K562 (cell line): Measurements from ENCODE around the gene TRMT10B. TPM values are rescaled to one million over a fixed set of nuclear protein-coding genes. Genes with fewer than 3 reads are reported as not detected.

Source experiments
- ATAC-seq: fragments of 200-7000 bp; cut with Tn5 transposase; 3 replicates; pipeline ENCODE4 v1.9.1; 2020; ENCODE audit warnings: moderate library complexity
- BruUV-seq: library from RNA; stranded (reverse); fragments of 400-500 nt; replicated peaks from 2 replicates; lab custom pipeline; 2021; lab: Mats Ljungman, UMichigan
- CTCF ChIA-PET: fragments of 300-600 bp; formaldehyde crosslinking; extraction: SDS; loops from one replicate; lab custom pipeline; 2021; ENCODE audit warnings: low intra/inter-chr PET ratio; lab: Yijun Ruan, JAX
- POLR2A ChIA-PET: fragments of 300-600, 350-650 bp; sonication (Branson Sonifier 250); formaldehyde crosslinking; extraction: SDS; loops from one replicate; lab custom pipeline; 2021; ENCODE audit warnings: antibody characterized with exemption, inconsistent platforms; lab: Yijun Ruan, JAX
- DNase-seq, 4 experiments: peaks; one replicate each; pipeline versions ENCODE4 v3.0.0 to v3.0.0-alpha.2; 2011 to 2018; ENCODE audit warnings: low spot score in 3 of 4, mixed read lengths in 3 of 4; ENCODE audit errors: extremely low read depth in 1 of 4
- FAIRE-seq: peaks from 2 replicates; lab custom pipeline; 2011; peaks lifted over from hg19 to GRCh38; lab: Jason Lieb, UNC
- H2AFZ ChIP-seq: 2 replicates; pipeline ENCODE4 v1.6.0; 2011; ENCODE audit warnings: low read depth, low read length, control low read depth, inconsistent platforms
- H3K27ac ChIP-seq: fragments of 200-600 bp; 3 replicates; pipeline ENCODE4 v1.8.0; 2011; ENCODE audit warnings: low read depth, mild to moderate bottlenecking, control low read depth, inconsistent platforms, low read length, moderate library complexity, mixed read lengths; ENCODE audit errors: extremely low read depth
- H3K27me3 ChIP-seq, 2 experiments: fragments of 300-600 bp in 1 of 2; 2 replicates in 1 of 2; 3 replicates in 1 of 2; pipeline versions ENCODE4 v1.6.0 to v1.8.0; 2011; ENCODE audit warnings: inconsistent platforms in 2 of 2, low read length in 2 of 2, mild to moderate bottlenecking in 1 of 2, mixed read lengths in 1 of 2, moderate library complexity in 1 of 2; ENCODE audit not compliant: control insufficient read depth in 2 of 2, insufficient read depth in 2 of 2
- H3K36me3 ChIP-seq: fragments of 300-600 bp; 3 replicates; pipeline ENCODE4 v1.8.0; 2011; ENCODE audit warnings: mild to moderate bottlenecking, low read length, inconsistent platforms; ENCODE audit not compliant: control insufficient read depth, insufficient read depth
- H3K4me1 ChIP-seq, 2 experiments: fragments of 200-600 bp in 1 of 2; replicated peaks in 1 of 2; 2 replicates in 1 of 2; 3 replicates in 1 of 2; pipeline versions ENCODE4 v1.5.1 to v1.8.0; 2011; ENCODE audit warnings: inconsistent platforms in 2 of 2, low read length in 2 of 2, mild to moderate bottlenecking in 1 of 2, mixed read lengths in 1 of 2, moderate library complexity in 1 of 2; ENCODE audit not compliant: control insufficient read depth in 2 of 2, insufficient read depth in 2 of 2
- H3K4me2 ChIP-seq: 2 replicates; pipeline ENCODE4 v1.6.1; 2011; ENCODE audit warnings: low read length, control low read depth, inconsistent platforms, mixed read lengths; ENCODE audit not compliant: insufficient read depth
- H3K4me3 ChIP-seq: fragments of 200-600 bp; sonication (generic), shearing (Covaris generic); 2 replicates; pipeline ENCODE4 v1.5.1; 2016; ENCODE audit warnings: control low read depth, inconsistent platforms
- H3K79me2 ChIP-seq: fragments of 200-600 bp; 3 replicates; pipeline ENCODE4 v1.8.0; 2011; ENCODE audit warnings: low read length, inconsistent platforms; ENCODE audit not compliant: control insufficient read depth, insufficient read depth
- H3K9ac ChIP-seq, 2 experiments: 2 replicates each; pipeline versions ENCODE4 v1.6.0 to v1.6.1; 2011; ENCODE audit warnings: low read depth in 2 of 2, low read length in 2 of 2, control low read depth in 1 of 2, inconsistent platforms in 1 of 2, mild to moderate bottlenecking in 1 of 2, mixed read lengths in 1 of 2; ENCODE audit not compliant: insufficient read depth in 1 of 2
- H3K9me1 ChIP-seq: one replicate; pipeline ENCODE4 v1.6.0; 2011; ENCODE audit warnings: inconsistent platforms, mild to moderate bottlenecking, low read length, moderate library complexity; ENCODE audit not compliant: control insufficient read depth, insufficient read depth
- H3K9me3 ChIP-seq: replicated peaks from 2 replicates; pipeline ENCODE4 v1.5.1; 2011; ENCODE audit warnings: low read depth, low read length, inconsistent platforms; ENCODE audit not compliant: control insufficient read depth, insufficient read depth
- H4K20me1 ChIP-seq: replicated peaks from 2 replicates; pipeline ENCODE4 v1.6.1; 2011; ENCODE audit warnings: low read length, inconsistent platforms, mixed read lengths; ENCODE audit not compliant: control insufficient read depth, insufficient read depth
- CHCHD3 ChIP-seq: fragments of 250-450 bp; sonication (Bioruptor Pico); IDR thresholded peaks from 2 replicates; pipeline ENCODE4 v2.1.2; 2022; ENCODE audit warnings: mild to moderate bottlenecking
- CREBBP ChIP-seq: IDR thresholded peaks from one replicate; pipeline ENCODE4 v1.6.1; 2012; ENCODE audit warnings: low read depth, mild to moderate bottlenecking, control low read depth, inconsistent platforms, low read length
- FOXA3 ChIP-seq, 2 experiments: fragments of 450-650 bp in 1 of 2; sonication (generic) in 1 of 2; formaldehyde crosslinking; IDR thresholded peaks in 1 of 2; conservative IDR thresholded peaks in 1 of 2; 2 replicates each; pipeline versions ENCODE4 v1.4.0 to v1.8.0; 2020 to 2022; ENCODE audit warnings: mild to moderate bottlenecking in 2 of 2, missing genetic modification reagents in 1 of 2
- NCOA2 ChIP-seq, 2 experiments: fragments of 450-650 bp; IDR thresholded peaks; 2 replicates each; pipeline ENCODE4 v1.6.1; 2018; ENCODE audit warnings: mild to moderate bottlenecking in 2 of 2, moderate library complexity in 1 of 2; ENCODE audit not compliant: partially characterized antibody in 2 of 2
- NEUROD1 ChIP-seq: fragments of 150-350 bp; IDR thresholded peaks from 2 replicates; pipeline ENCODE4 v1.6.1; 2014; ENCODE audit warnings: borderline replicate concordance, low read length, low read depth; ENCODE audit not compliant: partially characterized antibody
- NR2C2 ChIP-seq, 2 experiments: fragments of 200-800 bp in 1 of 2; sonication (Bioruptor generic) in 1 of 2; sonication (generic) in 1 of 2; formaldehyde crosslinking in 1 of 2; IDR thresholded peaks; 2 replicates each; pipeline versions ENCODE4 v1.6.1 to v1.8.0; 2016 to 2022; ENCODE audit warnings: mild to moderate bottlenecking in 1 of 2, missing compliant biosample characterization in 1 of 2, missing genetic modification characterization in 1 of 2, missing genetic modification reagents in 1 of 2
- POLR2B ChIP-seq: fragments of 450-650 bp; IDR thresholded peaks from 2 replicates; pipeline ENCODE4 v1.6.1; 2018; ENCODE audit warnings: low read depth; ENCODE audit not compliant: partially characterized antibody
- SMARCA5 ChIP-seq: fragments of 450-650 bp; IDR thresholded peaks from 2 replicates; pipeline ENCODE4 v1.6.1; 2016
- ZBTB17 ChIP-seq: fragments of 450-650 bp; formaldehyde crosslinking; IDR thresholded peaks from 2 replicates; pipeline ENCODE4 v1.4.0; 2020; ENCODE audit warnings: mild to moderate bottlenecking
- ZFPM2 ChIP-seq: fragments of 250-450 bp; sonication (Bioruptor Pico); IDR thresholded peaks from 2 replicates; pipeline ENCODE4 v1.5.1; 2022; ENCODE audit warnings: mild to moderate bottlenecking
- ZKSCAN8 ChIP-seq: fragments of 200-800 bp; sonication (Bioruptor generic); IDR thresholded peaks from 2 replicates; pipeline ENCODE4 v1.6.1; 2016; ENCODE audit warnings: missing genetic modification characterization, missing compliant biosample characterization
- ZNF316 ChIP-seq: fragments of 450-650 bp; IDR thresholded peaks from 2 replicates; pipeline ENCODE4 v1.6.1; 2016
- WGBS: fragments of 100-300 bp; shearing (Covaris generic); methylation state at CpG from one replicate; pipeline ENCODE4 v1.1.6; 2016; ENCODE audit warnings: low coverage, mixed read lengths; ENCODE audit not compliant: insufficient coverage; ENCODE audit errors: missing lambda C conversion rate; 5-methylcytosine and 5-hydroxymethylcytosine counted together
- in situ Hi-C: fragments of 300-500 bp; cut with MboI; formaldehyde crosslinking; loops from 4 replicates; pipeline ENCODE4 v1.15.0; 2018; ENCODE audit warnings: inconsistent platforms, mixed read lengths
- intact Hi-C: fragments of 100-400 bp; cut with micrococcal nuclease; formaldehyde crosslinking; loops from 2 replicates; pipeline ENCODE4 v1.14.2; 2022
- polyA plus RNA-seq, 8 experiments: library from polyadenylated mRNA; depleted of rRNA in 4 of 8; stranded (reverse) in 5 of 8; unstranded in 3 of 8; fragments of >200 nt; fragmentation: Nextera tagmentation in 2 of 8; fragmentation: Illumina TruSeq in 1 of 8; extraction: Ambion mirVana in 2 of 8; extraction: Trizol in 1 of 8; gene quantifications; 2 replicates each; pipeline versions ENCODE4 v1.2.1 to v1.2.3, GENCODE V29; 2011 to 2014; ENCODE audit warnings: inconsistent platforms in 1 of 8, missing spikeins in 1 of 8
- total RNA-seq, 7 experiments: library from RNA; depleted of rRNA in 6 of 7; stranded (reverse); fragments of >200 nt in 6 of 7; fragmentation: Illumina TruSeq in 2 of 7; extraction: Trizol in 2 of 7; gene quantifications; 2 replicates each; pipeline versions ENCODE4 v1.2.1 to v1.2.3, GENCODE V29; 2011 to 2021; ENCODE audit warnings: low replicate concordance in 1 of 7
- TF ChIP-seq, protein P1 (sequence below): fragments of 450-650 bp; formaldehyde crosslinking; IDR thresholded peaks from 2 replicates; pipeline ENCODE4 v1.4.0; 2022; ENCODE audit warnings: missing genetic modification characterization
- TF ChIP-seq, protein P2 (sequence below), 3 experiments: IDR thresholded peaks in 2 of 3; conservative IDR thresholded peaks in 1 of 3; 2 replicates each; pipeline ENCODE4 v1.5.1; 2011 to 2012; ENCODE audit warnings: low read length in 3 of 3, mild to moderate bottlenecking in 3 of 3, control low read depth in 2 of 3, improper control_type of control experiment in 1 of 3, inconsistent platforms in 1 of 3, low read depth in 1 of 3, mixed read lengths in 1 of 3, moderate library complexity in 1 of 3; ENCODE audit not compliant: insufficient read depth in 2 of 3

Gene TRMT10B
- total and polyA plus RNA-seq, 9 of the 15 experiments (the other 6 are each of a cell fraction or from before 2014, with no cell fraction given), result 2.9 to 13.4 (median 7.0) TPM

DNA sequence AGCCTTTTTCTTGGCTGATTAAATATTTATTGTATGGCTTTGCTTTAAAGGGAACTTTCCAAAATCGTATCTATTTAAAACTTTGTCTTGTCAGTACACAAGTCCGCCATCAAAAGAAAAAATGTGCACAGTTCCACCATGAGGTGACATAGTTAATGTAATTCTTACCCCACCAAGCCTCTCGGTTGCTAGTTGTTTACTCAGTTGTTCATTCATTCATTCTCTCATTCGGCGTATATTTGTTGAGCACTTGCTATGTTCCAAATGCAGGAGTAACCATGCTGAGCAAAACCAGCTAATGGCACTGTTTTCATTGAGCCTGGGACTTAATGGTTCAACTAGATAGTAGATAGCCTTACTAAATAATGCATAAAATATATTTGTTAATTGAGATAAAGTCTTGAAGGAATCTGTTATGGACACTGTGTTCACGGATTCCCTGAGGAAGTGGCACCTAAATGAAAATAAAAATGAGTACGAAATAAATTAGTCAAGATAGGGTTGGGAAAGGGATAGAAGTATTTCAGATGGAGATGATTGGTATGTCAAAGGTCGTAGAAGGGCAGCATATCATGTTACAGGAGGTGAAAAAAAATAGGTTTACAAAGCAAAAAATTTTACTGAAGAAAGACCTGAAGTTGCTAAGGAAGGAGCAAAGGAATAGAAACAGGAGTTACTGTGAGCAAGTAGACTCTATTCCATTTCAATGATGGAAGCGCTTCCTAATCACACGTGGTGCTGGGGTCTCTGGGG is 48.5 kb downstream of the TRMT10B start (continued):
- TF ChIP-seq FOXA3 (CRISPR knock-in tag; conservative IDR thresholded peaks at IDR 0.05 in 1 of 2, IDR thresholded peaks at IDR 0.05 in 1 of 2), result peak; percentile 29 to 86; a peak in 1 of 4 replicates
- no peak for TF ChIP-seq POLR2B
- no peak for TF ChIP-seq ZBTB17 (CRISPR knock-in tag)
- no peak for TF ChIP-seq ZNF316
- TF ChIP-seq, protein P1, sequence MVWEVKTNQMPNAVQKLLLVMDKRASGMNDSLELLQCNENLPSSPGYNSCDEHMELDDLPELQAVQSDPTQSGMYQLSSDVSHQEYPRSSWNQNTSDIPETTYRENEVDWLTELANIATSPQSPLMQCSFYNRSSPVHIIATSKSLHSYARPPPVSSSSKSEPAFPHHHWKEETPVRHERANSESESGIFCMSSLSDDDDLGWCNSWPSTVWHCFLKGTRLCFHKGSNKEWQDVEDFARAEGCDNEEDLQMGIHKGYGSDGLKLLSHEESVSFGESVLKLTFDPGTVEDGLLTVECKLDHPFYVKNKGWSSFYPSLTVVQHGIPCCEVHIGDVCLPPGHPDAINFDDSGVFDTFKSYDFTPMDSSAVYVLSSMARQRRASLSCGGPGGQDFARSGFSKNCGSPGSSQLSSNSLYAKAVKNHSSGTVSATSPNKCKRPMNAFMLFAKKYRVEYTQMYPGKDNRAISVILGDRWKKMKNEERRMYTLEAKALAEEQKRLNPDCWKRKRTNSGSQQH (CRISPR knock-in tag), result 0 out of 2 replicates have a peak, but pooled peaks have one; percentile 8
- TF ChIP-seq NR2C2 (CRISPR knock-in tag; IDR thresholded peaks at IDR 0.05), result no peak
- peak; percentile 53; the same call in 1 of the 2 replicates for TF ChIP-seq NR2C2 (tag; IDR thresholded peaks at IDR 0.05)

DNA sequence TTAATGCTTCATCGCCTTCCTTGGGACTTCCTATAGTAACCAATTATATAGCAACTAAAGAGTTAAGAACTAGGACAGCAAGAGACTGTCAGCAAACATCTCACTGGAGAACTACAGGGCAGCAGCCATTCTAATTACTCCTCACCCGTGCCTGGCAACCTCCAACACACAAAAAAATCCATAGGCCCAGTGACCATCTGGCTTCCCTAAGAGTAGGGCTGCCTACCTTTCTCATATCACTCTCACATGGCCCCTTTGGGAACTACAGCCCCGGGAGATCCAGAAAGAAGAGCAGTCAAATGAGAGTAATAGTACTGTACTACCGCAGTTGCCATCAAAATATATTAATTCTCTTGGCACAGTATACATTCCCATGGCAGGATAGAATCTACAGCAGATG is 52.7 kb downstream of the TRMT10B start:
- no peak overlapping the region for H3K9ac ChIP-seq
- no TSS peak for BruUV-seq
- 0 out of 2 replicates have a peak, but pooled peaks cover 5% of the 10 kb centered on the region for H4K20me1 ChIP-seq
- H3K79me2 ChIP-seq, result peaks cover 80% of the 10 kb centered on the region
- FAIRE-seq, result no peak
- no peaks in the 10 kb centered on the region for H3K9me3 ChIP-seq
- no peaks in the 10 kb centered on the region for H3K27me3 ChIP-seq
- H3K36me3 ChIP-seq, result peaks cover 31% of the 10 kb centered on the region; the same call in 2 of the 3 replicates
- CTCF ChIA-PET, result no interaction called here
- in situ Hi-C loops, result no loop called here
- no peak overlapping the region for H3K4me2 ChIP-seq
- WGBS, result 66% methylated on average over 4 of the region's 4 CpGs
- POLR2A ChIA-PET, result interaction anchor here (0.6 to 1.2 kb wide), 4 partner anchors 9 to 308 kb away, joined by 3 read pairs; no protein-coding TSS in a partner anchor
- ATAC-seq, result peak; percentile 31
- H3K27ac ChIP-seq, result no peak overlapping the region
- intact Hi-C loops, result no loop called here
- H2AFZ ChIP-seq, result no peak overlapping the region
- H3K4me3 ChIP-seq, result no peak overlapping the region
- H3K9me1 ChIP-seq, result no peaks in the 10 kb centered on the region
- DNase-seq, result peak in 1 of 4 experiments; percentile 17
- peaks cover 2 to 3% of the 10 kb centered on the region in 2 experiments; a peak in 4 of 5 replicates for H3K4me1 ChIP-seq
- TF ChIP-seq, protein P2, sequence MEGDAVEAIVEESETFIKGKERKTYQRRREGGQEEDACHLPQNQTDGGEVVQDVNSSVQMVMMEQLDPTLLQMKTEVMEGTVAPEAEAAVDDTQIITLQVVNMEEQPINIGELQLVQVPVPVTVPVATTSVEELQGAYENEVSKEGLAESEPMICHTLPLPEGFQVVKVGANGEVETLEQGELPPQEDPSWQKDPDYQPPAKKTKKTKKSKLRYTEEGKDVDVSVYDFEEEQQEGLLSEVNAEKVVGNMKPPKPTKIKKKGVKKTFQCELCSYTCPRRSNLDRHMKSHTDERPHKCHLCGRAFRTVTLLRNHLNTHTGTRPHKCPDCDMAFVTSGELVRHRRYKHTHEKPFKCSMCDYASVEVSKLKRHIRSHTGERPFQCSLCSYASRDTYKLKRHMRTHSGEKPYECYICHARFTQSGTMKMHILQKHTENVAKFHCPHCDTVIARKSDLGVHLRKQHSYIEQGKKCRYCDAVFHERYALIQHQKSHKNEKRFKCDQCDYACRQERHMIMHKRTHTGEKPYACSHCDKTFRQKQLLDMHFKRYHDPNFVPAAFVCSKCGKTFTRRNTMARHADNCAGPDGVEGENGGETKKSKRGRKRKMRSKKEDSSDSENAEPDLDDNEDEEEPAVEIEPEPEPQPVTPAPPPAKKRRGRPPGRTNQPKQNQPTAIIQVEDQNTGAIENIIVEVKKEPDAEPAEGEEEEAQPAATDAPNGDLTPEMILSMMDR (IDR thresholded peaks at IDR 0.05 in 2 of 3, conservative IDR thresholded peaks at IDR 0.05 in 1 of 3; ENCODE audit: insufficient read depth in 2 of 3, low read depth in 1 of 3, low read length in 3 of 3), result peak in 2 of 3 experiments; percentile 7 to 15; a peak in 1 of 6 replicates
- TF ChIP-seq NCOA2 (IDR thresholded peaks at IDR 0.05; ENCODE audit: partially characterized antibody in 2 of 2), result no peak
- TF ChIP-seq SMARCA5, result no peak
- TF ChIP-seq ZKSCAN8 (CRISPR knock-in tag), result no peak
- TF ChIP-seq CHCHD3, result no peak
- TF ChIP-seq ZFPM2 (CRISPR knock-in tag), result no peak
- no peak for TF ChIP-seq CREBBP
- no peak for TF ChIP-seq NEUROD1
